Stimulated activated CD8-positive, alpha-beta memory T cell treated with anti-CD3 and anti-CD28 coated beads, Interleukin-2, amount 100 ng/mL, for 48 hours (primary cell): ENCODE results near the gene DCST1.

Experiments
- DNase-seq, 2 donors: peaks; one replicate each; pipeline ENCODE4 v3.0.0-alpha.2; 2020; ENCODE audit warnings: low read depth in 2 of 2

The DCST1 gene

GRCh38 chr1:155053531-155054105 is 20.0 kb downstream of the DCST1 start:
- no peak for DNase-seq

DNA sequence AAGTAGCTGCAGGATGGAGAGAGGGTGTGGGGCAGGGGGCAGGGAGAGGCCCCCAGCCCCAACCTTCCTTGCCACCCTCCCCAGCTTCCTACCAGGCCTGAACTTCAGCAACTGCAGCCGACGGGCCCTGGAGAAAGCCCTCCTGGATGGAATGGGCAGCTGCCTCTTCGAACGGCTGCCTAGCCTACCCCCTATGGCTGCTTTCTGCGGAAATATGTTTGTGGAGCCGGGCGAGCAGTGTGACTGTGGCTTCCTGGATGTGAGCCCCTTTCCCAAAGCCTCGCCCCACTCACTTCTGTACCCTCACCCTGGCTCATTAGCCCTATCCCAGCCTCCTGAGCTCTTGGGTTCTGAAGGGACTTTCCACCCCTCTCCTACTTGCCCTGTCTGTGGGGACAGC is 23.5 kb downstream of the DCST1 start:
- DNase-seq, result no peak

- DNase-seq, result no peak
Measured at GRCh38 chr1:155057788-155058211, 24.2 kb downstream of the DCST1 start.

GRCh38 chr1:155060736-155061135 is 27.1 kb downstream of the DCST1 start:
- no peak for DNase-seq

DNA sequence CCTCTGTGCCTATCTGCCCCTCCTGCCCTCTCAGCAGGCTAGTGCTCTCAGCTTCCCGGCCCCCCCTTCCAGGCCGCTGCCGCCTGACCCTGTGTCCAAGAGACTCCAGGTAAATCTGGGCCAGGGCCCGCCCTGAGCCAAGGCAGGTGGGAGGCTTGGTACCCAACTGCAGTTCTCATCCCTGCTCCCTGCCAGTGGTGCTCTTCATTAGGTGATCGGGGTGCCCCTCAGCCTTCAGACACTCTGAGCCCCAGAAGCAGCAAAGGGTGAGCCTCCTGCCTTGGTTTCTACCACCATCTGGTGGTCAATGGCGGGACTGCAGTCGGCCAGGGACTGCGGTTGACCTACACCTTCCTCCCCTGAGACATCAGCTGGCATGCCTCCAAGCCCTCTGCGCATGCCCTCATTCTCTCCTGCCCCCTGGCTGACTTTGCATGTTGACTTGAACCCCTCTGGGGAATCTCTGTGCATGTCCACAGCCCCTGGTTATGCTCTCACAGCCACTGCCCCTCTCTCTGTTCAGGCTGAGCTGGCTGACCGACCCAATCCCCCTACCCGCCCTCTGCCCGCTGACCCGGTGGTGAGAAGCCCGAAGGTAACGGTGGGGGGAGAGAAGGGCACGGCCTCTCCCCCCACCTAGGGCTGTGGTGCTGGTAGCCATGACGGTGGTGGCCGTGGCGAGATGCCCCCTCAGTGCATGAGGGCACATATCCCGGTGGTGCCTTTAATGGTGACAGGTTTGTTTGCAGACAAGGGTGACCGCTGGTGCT is 27.9 kb downstream of the DCST1 start:
- DNase-seq, result peak; percentile 92 to 96

GRCh38 chr1:155062151-155062686 is 28.6 kb downstream of the DCST1 start:
- no peak for DNase-seq

- peak; percentile 69 to 80 for DNase-seq
Measured at GRCh38 chr1:155062702-155063411, 29.2 kb downstream of the DCST1 start.

GRCh38 chr1:155063550-155064110 is 30.0 kb downstream of the DCST1 start, which contains the start of gene EFNA4:
Gene EFNA4, plus strand, starts transcription at chr1:155063740. Its CDS starts 84 bp downstream, at chr1:155063824.
- DNase-seq, result peak; percentile 67 to 75

DNA sequence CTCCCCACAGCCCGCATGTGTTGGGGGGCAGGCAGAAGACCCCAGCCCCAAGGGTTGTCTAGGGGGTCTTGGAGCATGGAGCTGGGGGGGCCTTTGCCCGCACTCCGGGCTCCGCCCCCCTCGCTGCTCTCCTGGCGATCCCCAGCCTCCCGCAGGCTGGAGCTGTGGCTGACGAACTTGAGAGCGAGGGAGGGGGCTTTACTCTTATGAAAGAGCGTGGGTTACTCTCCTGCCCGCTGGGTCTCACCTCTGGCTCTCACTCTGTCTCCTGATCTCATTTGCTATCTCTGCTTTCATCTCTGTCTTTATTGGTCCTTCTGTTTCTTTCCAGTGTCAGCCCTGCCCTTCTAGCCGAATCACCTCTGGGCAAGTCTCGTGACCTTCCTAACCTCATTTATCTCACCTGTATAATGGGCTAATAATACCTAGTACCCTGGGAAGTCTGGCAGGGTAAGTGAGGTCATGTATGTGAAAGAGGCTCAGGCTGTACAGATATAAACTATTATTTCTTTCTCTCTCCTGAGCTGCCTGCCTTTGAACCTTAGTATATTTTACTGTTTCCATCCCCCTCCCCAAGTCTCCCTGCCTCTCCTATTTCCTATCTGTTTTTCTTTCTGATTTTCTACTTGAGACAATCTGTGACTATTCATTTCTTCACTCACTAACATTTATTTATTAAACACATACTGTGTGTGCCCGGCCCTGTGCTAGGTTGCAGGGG is 30.6 kb downstream of the DCST1 start:
- DNase-seq, result no peak

DNA sequence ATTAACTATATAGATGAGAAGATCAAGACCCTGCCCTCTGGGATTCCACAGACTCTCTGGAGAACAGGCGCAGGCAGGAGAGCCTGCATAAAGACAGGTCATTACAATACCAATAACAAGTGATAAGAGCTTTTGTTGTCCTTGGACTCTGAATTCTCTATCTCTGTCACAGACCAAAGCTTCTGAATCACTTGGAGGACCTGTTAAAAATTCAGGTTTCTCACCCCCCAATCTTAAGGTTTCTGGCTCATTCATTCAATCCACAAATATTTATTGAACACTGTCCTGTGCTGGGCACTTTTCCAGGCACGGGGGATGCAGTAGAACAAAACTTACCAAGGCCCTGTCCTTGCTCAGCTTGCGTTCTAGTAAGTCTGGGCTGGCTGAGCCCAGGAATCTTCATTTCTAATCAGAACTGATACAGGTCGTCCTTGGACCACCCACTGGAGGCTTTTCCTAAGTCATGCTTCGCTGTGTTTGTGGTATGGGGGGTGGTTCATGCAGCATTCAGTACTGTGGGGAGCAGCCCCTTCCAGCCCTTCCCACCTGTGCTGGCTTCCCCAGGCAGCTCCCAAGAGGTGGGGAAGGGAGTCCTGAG is 31.3 kb downstream of the DCST1 start:
- no peak for DNase-seq

DNA sequence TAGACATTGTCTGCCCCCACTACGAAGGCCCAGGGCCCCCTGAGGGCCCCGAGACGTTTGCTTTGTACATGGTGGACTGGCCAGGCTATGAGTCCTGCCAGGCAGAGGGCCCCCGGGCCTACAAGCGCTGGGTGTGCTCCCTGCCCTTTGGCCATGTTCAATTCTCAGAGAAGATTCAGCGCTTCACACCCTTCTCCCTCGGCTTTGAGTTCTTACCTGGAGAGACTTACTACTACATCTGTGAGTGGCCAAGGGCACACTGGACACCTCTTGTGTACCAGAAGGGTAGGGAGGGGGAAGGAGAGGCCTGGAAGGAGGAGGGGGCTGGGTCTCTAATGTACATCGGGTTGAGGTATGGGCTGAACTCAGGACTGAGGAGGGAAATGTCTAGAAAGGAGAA is 33.2 kb downstream of the DCST1 start:
- DNase-seq, result no peak

- no peak for DNase-seq
Measured at GRCh38 chr1:155068599-155068998, 35.0 kb downstream of the DCST1 start.

GRCh38 chr1:155069551-155070157 is 36.0 kb downstream of the DCST1 start:
- no peak for DNase-seq

- DNase-seq, result no peak
Measured at GRCh38 chr1:155070158-155070621, 36.6 kb downstream of the DCST1 start.

DNA sequence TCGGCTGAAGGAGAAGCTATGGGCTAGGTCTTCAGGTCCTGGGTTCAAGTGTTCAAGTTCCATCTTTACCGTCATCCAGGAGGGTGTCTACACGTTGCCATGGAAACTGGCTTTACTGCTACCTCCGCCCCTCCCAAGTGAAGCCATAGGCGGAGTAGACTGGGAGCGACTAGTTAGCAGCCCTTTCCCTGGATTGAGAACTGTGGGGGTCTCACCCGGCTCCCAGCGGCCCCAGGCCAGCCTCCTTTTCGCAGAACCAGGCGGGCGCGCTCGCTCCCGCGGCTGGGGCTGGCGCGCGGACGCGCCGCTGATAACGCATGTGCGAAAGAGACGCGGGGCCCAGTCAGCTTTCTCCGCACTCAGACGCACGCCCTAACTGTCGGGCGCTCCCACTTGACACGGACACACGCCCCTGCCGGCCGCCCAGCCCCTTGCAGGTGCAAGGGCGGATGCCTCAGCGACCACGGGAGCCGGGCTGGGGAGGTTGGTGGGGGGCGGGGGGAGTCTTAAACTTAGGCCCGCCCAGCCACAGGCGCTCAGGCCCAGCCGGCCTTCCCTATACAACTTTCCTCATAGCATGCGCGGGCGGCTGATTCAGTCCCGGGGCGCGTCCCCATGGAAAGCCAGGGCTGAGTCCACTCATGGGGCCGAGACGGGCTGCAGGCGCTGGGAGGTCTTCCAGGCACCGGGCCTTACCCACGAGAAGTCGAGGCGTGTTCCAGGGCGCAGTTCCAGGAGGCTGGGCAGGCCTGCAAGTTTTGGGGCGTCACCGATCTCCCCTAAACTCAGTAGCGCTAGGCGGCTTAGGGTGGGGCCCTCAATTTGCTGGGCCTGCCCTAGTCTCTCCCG is 37.3 kb downstream of the DCST1 start:
- peak; percentile 62 to 71 for DNase-seq

GRCh38 chr1:155071701-155072100 is 38.1 kb downstream of the DCST1 start:
- DNase-seq, result no peak

GRCh38 chr1:155072531-155073289 is 39.1 kb downstream of the DCST1 start:
- no peak for DNase-seq

DNA sequence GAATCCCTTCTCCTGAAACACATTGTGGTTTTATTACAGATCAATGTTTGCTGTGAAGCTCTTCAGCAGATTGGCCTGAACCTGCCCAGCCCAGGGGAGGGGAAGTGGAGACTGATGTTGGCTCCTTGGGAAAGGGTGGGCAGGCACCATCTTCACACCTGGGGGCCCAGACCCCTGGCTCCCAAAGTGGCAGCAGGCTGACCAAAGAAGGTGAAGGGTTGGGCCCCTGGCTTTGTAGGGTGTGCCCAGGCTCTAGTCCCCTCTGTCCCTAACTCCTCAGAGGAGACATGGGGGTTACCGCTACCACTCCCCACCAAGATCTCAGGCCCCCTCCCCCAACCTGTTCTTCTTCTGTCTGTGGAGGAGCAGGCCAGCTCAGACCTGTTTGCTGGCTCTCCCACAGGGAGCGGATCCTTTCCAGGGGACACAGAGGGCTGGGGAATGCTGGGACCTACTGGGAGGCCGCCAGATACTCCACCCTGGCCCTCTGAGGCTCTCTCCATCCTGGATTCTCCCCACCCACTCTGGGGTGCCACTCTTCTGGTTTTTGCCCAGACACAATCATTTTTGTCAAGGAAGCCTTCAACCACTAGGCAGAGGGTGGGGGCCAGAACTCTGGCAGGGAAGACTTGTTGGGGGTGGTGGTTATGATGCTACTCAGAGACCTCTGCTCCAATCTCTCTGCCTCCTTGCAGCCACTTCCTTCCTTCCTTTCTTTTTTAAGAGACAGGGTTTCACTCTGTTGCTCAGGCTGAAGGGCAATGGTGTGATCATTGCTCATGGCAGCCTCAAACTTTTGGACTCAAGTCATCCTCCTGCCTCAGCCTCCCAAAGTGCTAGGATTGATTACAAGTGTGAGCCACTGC is 40.0 kb downstream of the DCST1 start:
- DNase-seq, result no peak
